PC-9 (cell line): ENCODE measurements around the gene NINJ1.

Experiments
- EZH2 ChIP-seq: fragments of 200-600 bp; sonication (generic); IDR thresholded peaks from 2 replicates; pipeline ENCODE4 v1.8.0; 2017; ENCODE audit warnings: antibody characterized with exemption, low read depth
- TF ChIP-seq, protein P1 (sequence below): fragments of 200-600 bp; sonication (generic); conservative IDR thresholded peaks from 2 replicates; pipeline ENCODE4 v1.6.1; 2017; ENCODE audit warnings: mixed run types, antibody characterized with exemption, mild to moderate bottlenecking, moderate library complexity

DNA sequence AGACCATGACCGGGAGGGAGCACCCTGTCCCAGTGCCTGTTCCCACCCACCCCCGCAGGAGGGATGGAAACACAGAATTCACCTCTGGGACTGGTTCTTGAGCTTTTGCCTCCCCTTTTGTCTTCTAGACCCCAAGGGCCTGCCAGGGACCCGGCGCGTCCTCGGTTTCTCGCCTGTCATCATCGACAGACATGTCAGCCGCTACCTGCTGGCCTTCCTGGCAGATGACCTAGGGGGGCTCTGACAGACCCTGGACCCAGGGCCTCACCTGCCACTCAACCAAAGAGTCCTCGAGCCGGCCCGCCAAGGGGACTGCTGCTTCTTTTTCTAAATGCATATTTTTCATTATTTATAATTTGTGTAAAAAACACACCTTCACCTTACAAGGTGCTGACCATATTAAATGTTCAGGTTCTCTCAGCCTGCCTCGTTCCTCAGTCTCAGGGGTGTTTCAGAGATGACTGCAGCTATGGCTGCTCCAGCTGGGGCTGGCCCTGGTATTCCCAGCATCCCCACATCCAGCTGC lies 21.1 kb downstream of the NINJ1 start:
- TF ChIP-seq, protein P1, sequence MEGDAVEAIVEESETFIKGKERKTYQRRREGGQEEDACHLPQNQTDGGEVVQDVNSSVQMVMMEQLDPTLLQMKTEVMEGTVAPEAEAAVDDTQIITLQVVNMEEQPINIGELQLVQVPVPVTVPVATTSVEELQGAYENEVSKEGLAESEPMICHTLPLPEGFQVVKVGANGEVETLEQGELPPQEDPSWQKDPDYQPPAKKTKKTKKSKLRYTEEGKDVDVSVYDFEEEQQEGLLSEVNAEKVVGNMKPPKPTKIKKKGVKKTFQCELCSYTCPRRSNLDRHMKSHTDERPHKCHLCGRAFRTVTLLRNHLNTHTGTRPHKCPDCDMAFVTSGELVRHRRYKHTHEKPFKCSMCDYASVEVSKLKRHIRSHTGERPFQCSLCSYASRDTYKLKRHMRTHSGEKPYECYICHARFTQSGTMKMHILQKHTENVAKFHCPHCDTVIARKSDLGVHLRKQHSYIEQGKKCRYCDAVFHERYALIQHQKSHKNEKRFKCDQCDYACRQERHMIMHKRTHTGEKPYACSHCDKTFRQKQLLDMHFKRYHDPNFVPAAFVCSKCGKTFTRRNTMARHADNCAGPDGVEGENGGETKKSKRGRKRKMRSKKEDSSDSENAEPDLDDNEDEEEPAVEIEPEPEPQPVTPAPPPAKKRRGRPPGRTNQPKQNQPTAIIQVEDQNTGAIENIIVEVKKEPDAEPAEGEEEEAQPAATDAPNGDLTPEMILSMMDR = no peak
- no peak for TF ChIP-seq EZH2
